Liver (tissue), 9 donors: Measurements from ENCODE around the gene ENO4. TPM values are rescaled to one million over a fixed set of nuclear protein-coding genes. Genes with fewer than 3 reads are reported as not detected.

Experiments
- DNase-seq: peaks from one replicate; pipeline ENCODE4 v3.0.0-alpha.2; 2017; ENCODE audit warnings: low spot score
- H3K27ac ChIP-seq, 2 donors: one replicate each; pipeline ENCODE4 v1.7.0; 2013; ENCODE audit warnings: inconsistent platforms in 2 of 2, low read length in 2 of 2, control low read depth in 1 of 2, low read depth in 1 of 2, mild to moderate bottlenecking in 1 of 2
- H3K27me3 ChIP-seq, 4 donors: one replicate each; pipeline versions ENCODE4 v1.6.1 to v1.7.0; 2013; ENCODE audit warnings: low read length in 3 of 4, inconsistent platforms in 1 of 4, mild to moderate bottlenecking in 1 of 4, moderate library complexity in 1 of 4; ENCODE audit not compliant: control insufficient read depth in 4 of 4, insufficient read depth in 4 of 4
- H3K36me3 ChIP-seq, 4 donors: one replicate each; pipeline versions ENCODE4 v1.6.1 to v1.7.0; 2013; ENCODE audit warnings: low read length in 3 of 4, mild to moderate bottlenecking in 3 of 4, low read depth in 1 of 4, moderate library complexity in 1 of 4; ENCODE audit not compliant: control insufficient read depth in 4 of 4, insufficient read depth in 3 of 4
- H3K4me1 ChIP-seq, 4 donors: one replicate each; pipeline versions ENCODE4 v1.6.1 to v1.7.0; 2013; ENCODE audit warnings: low read length in 3 of 4, mild to moderate bottlenecking in 3 of 4, moderate library complexity in 1 of 4; ENCODE audit not compliant: control insufficient read depth in 4 of 4, insufficient read depth in 4 of 4
- H3K4me3 ChIP-seq, 3 donors: one replicate each; pipeline versions ENCODE4 v1.6.1 to v1.7.0; 2013; ENCODE audit warnings: low read length in 3 of 3, control low read depth in 1 of 3, low read depth in 1 of 3, mild to moderate bottlenecking in 1 of 3
- H3K9ac ChIP-seq, 2 donors: one replicate each; pipeline ENCODE4 v1.7.0; 2013; ENCODE audit warnings: low read length in 2 of 2, mild to moderate bottlenecking in 2 of 2, moderate library complexity in 2 of 2, control low read depth in 1 of 2, low read depth in 1 of 2
- H3K9me3 ChIP-seq, 4 donors: one replicate each; pipeline versions ENCODE4 v1.6.1 to v1.7.0; 2013; ENCODE audit warnings: low read length in 3 of 4; ENCODE audit not compliant: control insufficient read depth in 4 of 4
- ATF3 ChIP-seq: IDR thresholded peaks from 2 replicates; pipeline ENCODE4 v1.6.1; 2016; ENCODE audit warnings: antibody characterized with exemption
- EGR1 ChIP-seq, 2 donors: IDR thresholded peaks; 2 replicates each; pipeline ENCODE4 v1.6.1; 2016 to 2018; ENCODE audit warnings: antibody characterized with exemption in 2 of 2, low read depth in 2 of 2
- FOXA1 ChIP-seq: IDR thresholded peaks from 2 replicates; pipeline ENCODE4 v1.6.1; 2016; ENCODE audit warnings: antibody characterized with exemption
- FOXA2 ChIP-seq: IDR thresholded peaks from 2 replicates; pipeline ENCODE4 v1.6.1; 2016; ENCODE audit warnings: antibody characterized with exemption
- GABPA ChIP-seq, 2 donors: IDR thresholded peaks in 1 of 2; conservative IDR thresholded peaks in 1 of 2; 2 replicates each; pipeline ENCODE4 v1.6.1; 2016; ENCODE audit warnings: antibody characterized with exemption in 2 of 2, mild to moderate bottlenecking in 1 of 2, moderate library complexity in 1 of 2
- HNF4A ChIP-seq, 2 donors: conservative IDR thresholded peaks; 2 replicates each; pipeline ENCODE4 v1.6.1; 2016; ENCODE audit warnings: antibody characterized with exemption in 2 of 2, mild to moderate bottlenecking in 2 of 2
- HNF4G ChIP-seq: IDR thresholded peaks from 2 replicates; pipeline ENCODE4 v1.6.1; 2016; ENCODE audit warnings: antibody characterized with exemption
- JUND ChIP-seq, 2 donors: IDR thresholded peaks; 2 replicates each; pipeline ENCODE4 v1.6.1; 2016; ENCODE audit warnings: antibody characterized with exemption in 2 of 2
- MAX ChIP-seq: IDR thresholded peaks from 2 replicates; pipeline ENCODE4 v1.6.1; 2016; ENCODE audit warnings: antibody characterized with exemption
- NR2F2 ChIP-seq: IDR thresholded peaks from 2 replicates; pipeline ENCODE4 v1.6.1; 2016; ENCODE audit warnings: antibody characterized with exemption
- RAD21 ChIP-seq, 2 donors: IDR thresholded peaks; 2 replicates each; pipeline ENCODE4 v1.6.1; 2016; ENCODE audit warnings: antibody characterized with exemption in 2 of 2, mild to moderate bottlenecking in 2 of 2
- REST ChIP-seq: IDR thresholded peaks from 2 replicates; pipeline ENCODE4 v1.6.1; 2016; ENCODE audit warnings: antibody characterized with exemption, mild to moderate bottlenecking
- TAF1 ChIP-seq: conservative IDR thresholded peaks from 2 replicates; pipeline ENCODE4 v1.6.1; 2016; ENCODE audit warnings: antibody characterized with exemption, mild to moderate bottlenecking
- YY1 ChIP-seq: IDR thresholded peaks from 2 replicates; pipeline ENCODE4 v1.6.1; 2016; ENCODE audit warnings: antibody characterized with exemption, mild to moderate bottlenecking
- WGBS: extraction: QIAGEN DNeasy Blood & Tissue Kit; methylation state at CpG from one replicate; pipeline ENCODE4 v1.1.7; 2013; 5-methylcytosine and 5-hydroxymethylcytosine counted together
- polyA plus RNA-seq, 2 donors: library from polyadenylated mRNA; stranded (reverse) in 1 of 2; unstranded in 1 of 2; fragments of 200-250 nt in 1 of 2; fragments of >200 nt in 1 of 2; fragmentation: Nextera tagmentation in 1 of 2; extraction: Ambion mirVana in 1 of 2; gene quantifications; one replicate each; pipeline versions ENCODE4 v1.2.1 to v1.2.3, GENCODE V29; 2013 to 2015
- total RNA-seq, 2 donors: library from RNA; depleted of rRNA; stranded (reverse); fragments of >200 nt; gene quantifications; one replicate each; pipeline ENCODE4 v1.2.3, GENCODE V29; 2014
- TF ChIP-seq, protein P1 (sequence below): IDR thresholded peaks from 2 replicates; pipeline ENCODE4 v1.6.1; 2016; ENCODE audit warnings: antibody characterized with exemption
- TF ChIP-seq, protein P2 (sequence below): fragments of 150-350 bp; IDR thresholded peaks from 2 replicates; pipeline ENCODE4 v1.5.1; 2017; ENCODE audit warnings: improper control_type of control experiment, low read depth, low read length; ENCODE audit not compliant: missing input control
- donor health status: healthy.
- donor health status: healthy.
- donor health status: healthy.
- donor health status: healthy.
- donor health status: healthy.

ENO4 gene
- total and polyA plus RNA-seq, 4 donors: 0.03 to 0.19 (median 0.10) TPM

GRCh38 chr10:116886772-116887171, 37.5 kb downstream of the ENO4 start:
- Histone ChIP-seq H3K4me1 (peaks cover 2 to 18% (median 14%) of the 10 kb centered on the region in 4 donors), H3K9ac (no peak overlapping the region), H3K9me3 (no peaks in the 10 kb centered on the region), H3K27ac (no peak overlapping the region), H3K36me3 (peaks cover 0 to 3% (median under 1%) of the 10 kb centered on the region in 4 donors), H3K27me3 (no peaks in the 10 kb centered on the region), H3K4me3 (no peak overlapping the region)
- TF ChIP-seq FOXA1 (no peak), MAX (no peak), EGR1 (IDR thresholded peaks at IDR 0.05; ENCODE audit: low read depth in 2 of 2) (no peak), YY1 (no peak), ATF3 (no peak), GABPA (IDR thresholded peaks at IDR 0.05 in 1 of 2, conservative IDR thresholded peaks at IDR 0.05 in 1 of 2) (no peak), HNF4A (conservative IDR thresholded peaks at IDR 0.05) (no peak), TAF1 (no peak), JUND (IDR thresholded peaks at IDR 0.05) (no peak), NR2F2 (no peak), RAD21 (IDR thresholded peaks at IDR 0.05) (no peak), HNF4G (no peak), FOXA2 (no peak), REST (no peak)
- TF ChIP-seq, protein P1, sequence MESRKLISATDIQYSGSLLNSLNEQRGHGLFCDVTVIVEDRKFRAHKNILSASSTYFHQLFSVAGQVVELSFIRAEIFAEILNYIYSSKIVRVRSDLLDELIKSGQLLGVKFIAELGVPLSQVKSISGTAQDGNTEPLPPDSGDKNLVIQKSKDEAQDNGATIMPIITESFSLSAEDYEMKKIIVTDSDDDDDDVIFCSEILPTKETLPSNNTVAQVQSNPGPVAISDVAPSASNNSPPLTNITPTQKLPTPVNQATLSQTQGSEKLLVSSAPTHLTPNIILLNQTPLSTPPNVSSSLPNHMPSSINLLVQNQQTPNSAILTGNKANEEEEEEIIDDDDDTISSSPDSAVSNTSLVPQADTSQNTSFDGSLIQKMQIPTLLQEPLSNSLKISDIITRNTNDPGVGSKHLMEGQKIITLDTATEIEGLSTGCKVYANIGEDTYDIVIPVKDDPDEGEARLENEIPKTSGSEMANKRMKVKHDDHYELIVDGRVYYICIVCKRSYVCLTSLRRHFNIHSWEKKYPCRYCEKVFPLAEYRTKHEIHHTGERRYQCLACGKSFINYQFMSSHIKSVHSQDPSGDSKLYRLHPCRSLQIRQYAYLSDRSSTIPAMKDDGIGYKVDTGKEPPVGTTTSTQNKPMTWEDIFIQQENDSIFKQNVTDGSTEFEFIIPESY: no peak
- TF ChIP-seq, protein P2, sequence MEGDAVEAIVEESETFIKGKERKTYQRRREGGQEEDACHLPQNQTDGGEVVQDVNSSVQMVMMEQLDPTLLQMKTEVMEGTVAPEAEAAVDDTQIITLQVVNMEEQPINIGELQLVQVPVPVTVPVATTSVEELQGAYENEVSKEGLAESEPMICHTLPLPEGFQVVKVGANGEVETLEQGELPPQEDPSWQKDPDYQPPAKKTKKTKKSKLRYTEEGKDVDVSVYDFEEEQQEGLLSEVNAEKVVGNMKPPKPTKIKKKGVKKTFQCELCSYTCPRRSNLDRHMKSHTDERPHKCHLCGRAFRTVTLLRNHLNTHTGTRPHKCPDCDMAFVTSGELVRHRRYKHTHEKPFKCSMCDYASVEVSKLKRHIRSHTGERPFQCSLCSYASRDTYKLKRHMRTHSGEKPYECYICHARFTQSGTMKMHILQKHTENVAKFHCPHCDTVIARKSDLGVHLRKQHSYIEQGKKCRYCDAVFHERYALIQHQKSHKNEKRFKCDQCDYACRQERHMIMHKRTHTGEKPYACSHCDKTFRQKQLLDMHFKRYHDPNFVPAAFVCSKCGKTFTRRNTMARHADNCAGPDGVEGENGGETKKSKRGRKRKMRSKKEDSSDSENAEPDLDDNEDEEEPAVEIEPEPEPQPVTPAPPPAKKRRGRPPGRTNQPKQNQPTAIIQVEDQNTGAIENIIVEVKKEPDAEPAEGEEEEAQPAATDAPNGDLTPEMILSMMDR: no peak
- WGBS: 95% methylated on average over 4 of the region's 4 CpGs
- DNase-seq: no peak
